ENCODE measurements around the gene STX8.

DNA sequence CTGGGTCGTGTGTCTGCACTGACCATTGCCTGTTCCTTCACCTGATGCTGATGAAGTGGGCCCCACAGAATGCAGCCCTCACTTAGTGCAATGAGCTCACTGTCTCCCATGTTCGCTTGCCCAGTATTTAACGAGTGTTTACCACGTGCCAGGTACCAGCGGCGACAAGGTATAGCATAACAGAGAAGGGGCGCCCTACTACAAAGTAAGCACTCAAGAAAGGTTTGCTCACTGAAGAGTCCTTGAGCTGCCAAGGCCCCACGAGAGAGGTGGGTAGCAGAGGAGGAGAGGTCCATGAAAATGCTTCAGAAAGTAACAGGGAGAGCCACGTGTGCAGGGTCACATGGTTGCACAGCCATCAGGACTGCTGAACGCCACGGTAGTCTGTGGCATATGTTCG is 324.3 kb downstream of the STX8 start:
- TF ChIP-seq, protein P1, sequence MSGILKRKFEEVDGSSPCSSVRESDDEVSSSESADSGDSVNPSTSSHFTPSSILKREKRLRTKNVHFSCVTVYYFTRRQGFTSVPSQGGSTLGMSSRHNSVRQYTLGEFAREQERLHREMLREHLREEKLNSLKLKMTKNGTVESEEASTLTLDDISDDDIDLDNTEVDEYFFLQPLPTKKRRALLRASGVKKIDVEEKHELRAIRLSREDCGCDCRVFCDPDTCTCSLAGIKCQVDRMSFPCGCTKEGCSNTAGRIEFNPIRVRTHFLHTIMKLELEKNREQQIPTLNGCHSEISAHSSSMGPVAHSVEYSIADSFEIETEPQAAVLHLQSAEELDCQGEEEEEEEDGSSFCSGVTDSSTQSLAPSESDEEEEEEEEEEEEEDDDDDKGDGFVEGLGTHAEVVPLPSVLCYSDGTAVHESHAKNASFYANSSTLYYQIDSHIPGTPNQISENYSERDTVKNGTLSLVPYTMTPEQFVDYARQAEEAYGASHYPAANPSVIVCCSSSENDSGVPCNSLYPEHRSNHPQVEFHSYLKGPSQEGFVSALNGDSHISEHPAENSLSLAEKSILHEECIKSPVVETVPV (CRISPR knock-in tag; IDR thresholded peaks at IDR 0.05) = no peak
- TF ChIP-seq CREB5 (CRISPR knock-in tag; IDR thresholded peaks at IDR 0.05; ENCODE audit: low read depth) (no peak), ZFP3 (CRISPR knock-in tag; IDR thresholded peaks at IDR 0.05) (no peak), ZNF565 (CRISPR knock-in tag; conservative IDR thresholded peaks at IDR 0.05; ENCODE audit: low read depth) (no peak), CSDC2 (CRISPR knock-in tag; IDR thresholded peaks at IDR 0.05) (no peak), SNAI2 (CRISPR knock-in tag; IDR thresholded peaks at IDR 0.05) (no peak), TCF4 (CRISPR knock-in tag; IDR thresholded peaks at IDR 0.05; ENCODE audit: borderline replicate concordance) (no peak)
